Neural cell (in vitro differentiated cells): ENCODE data around the gene FAM186B.

Experiments used
- CTCF ChIP-seq: fragments of 450-650 bp; IDR thresholded peaks from 2 replicates; pipeline ENCODE4 v1.5.1; 2014; ENCODE audit warnings: antibody characterized with exemption, mild to moderate bottlenecking, moderate library complexity; ENCODE audit not compliant: poor library complexity, severe bottlenecking
- RAD21 ChIP-seq: fragments of 450-650 bp; conservative IDR thresholded peaks from 2 replicates; pipeline ENCODE4 v1.6.1; 2014; ENCODE audit warnings: antibody characterized with exemption, mild to moderate bottlenecking, moderate library complexity

GRCh38 chr12:49543914-49544815 is 61.3 kb downstream of the FAM186B start:
- TF ChIP-seq CTCF (no peak), RAD21 (no peak)
